Kidney (tissue), 14 donors: Measurements from ENCODE around the gene SIRT3. TPM values are rescaled to one million over a fixed set of nuclear protein-coding genes. Genes with fewer than 3 reads are reported as not detected.

Source experiments
- DNase-seq, 5 donors: peaks; one replicate each; pipeline ENCODE4 v3.0.0-alpha.2; 2013 to 2020
- FAIRE-seq: peaks from 2 replicates; lab custom pipeline; 2012; peaks lifted over from hg19 to GRCh38; lab: Jason Lieb, UNC
- H3K27ac ChIP-seq, 2 donors: one replicate each; pipeline ENCODE4 v1.7.0; 2013; ENCODE audit warnings: low read depth in 2 of 2, low read length in 2 of 2, inconsistent platforms in 1 of 2
- H3K27me3 ChIP-seq: one replicate; pipeline ENCODE4 v1.7.1; 2013; ENCODE audit warnings: low read length, inconsistent platforms; ENCODE audit not compliant: control insufficient read depth, insufficient read depth
- H3K36me3 ChIP-seq, 3 donors: one replicate each; pipeline versions ENCODE4 v1.7.0 to v1.7.1; 2013; ENCODE audit warnings: low read length in 3 of 3, control low read depth in 1 of 3, inconsistent platforms in 1 of 3; ENCODE audit not compliant: insufficient read depth in 3 of 3, control insufficient read depth in 2 of 3
- H3K4me1 ChIP-seq, 3 donors: one replicate each; pipeline versions ENCODE4 v1.7.0 to v1.7.1; 2013; ENCODE audit warnings: low read length in 3 of 3, inconsistent platforms in 1 of 3, low read depth in 1 of 3; ENCODE audit not compliant: control insufficient read depth in 2 of 3, insufficient read depth in 2 of 3
- H3K4me3 ChIP-seq, 3 donors: one replicate each; pipeline versions ENCODE4 v1.7.0 to v1.8.1; 2013; ENCODE audit warnings: low read length in 3 of 3, control low read depth in 1 of 3, inconsistent platforms in 1 of 3
- H3K9ac ChIP-seq, 3 donors: one replicate each; pipeline versions ENCODE4 v1.7.0 to v1.7.1; 2013; ENCODE audit warnings: low read length in 3 of 3, control low read depth in 1 of 3, inconsistent platforms in 1 of 3
- H3K9me3 ChIP-seq, 3 donors: one replicate each; pipeline versions ENCODE4 v1.7.0 to v1.7.1; 2013; ENCODE audit warnings: low read length in 3 of 3, control low read depth in 1 of 3, inconsistent platforms in 1 of 3; ENCODE audit not compliant: control insufficient read depth in 2 of 3, insufficient read depth in 1 of 3
- intact Hi-C: fragments of 100-400 bp; cut with DNase I; formaldehyde crosslinking; loops from one replicate; pipeline ENCODE4 v1.11.1; 2022
- polyA plus RNA-seq: library from polyadenylated mRNA; stranded (reverse); fragments of 350-450 nt; fragmentation: Illumina TruSeq; extraction: RNeasy Lipid Tissue Mini Kit (QIAGEN cat#74804); gene quantifications from one replicate; pipeline ENCODE4 v1.2.3, GENCODE V29; 2014; ENCODE audit warnings: low read depth, low replicate concordance; ENCODE audit not compliant: insufficient read depth
- total RNA-seq: library from RNA; stranded (reverse); fragmentation: NEBNext Ultra II Directional; extraction: Animal tissue kit (Norgen Biotek cat#: 25700); gene quantifications from one replicate; pipeline ENCODE4 v1.2.1, GENCODE V29; 2021
- TF ChIP-seq, protein P1 (sequence below): IDR thresholded peaks from 3 replicates; pipeline ENCODE4 v1.5.1; 2012; ENCODE audit warnings: mild to moderate bottlenecking, moderate library complexity, borderline replicate concordance; ENCODE audit not compliant: insufficient read depth; ENCODE audit errors: extremely low read depth
- donor health status: control.
- donor health status: control.
- donor health status: control.
- donor health status: control.
- donor health status: control.
- donor health status: DM: yes; HTN: yes; CAD: no.
- donor health status: Normal renal cell carcinoma (clear cell type).

SIRT3 gene
- total and polyA plus RNA-seq, 2 donors from 2014 or later: 28.3 to 28.7 TPM

DNA sequence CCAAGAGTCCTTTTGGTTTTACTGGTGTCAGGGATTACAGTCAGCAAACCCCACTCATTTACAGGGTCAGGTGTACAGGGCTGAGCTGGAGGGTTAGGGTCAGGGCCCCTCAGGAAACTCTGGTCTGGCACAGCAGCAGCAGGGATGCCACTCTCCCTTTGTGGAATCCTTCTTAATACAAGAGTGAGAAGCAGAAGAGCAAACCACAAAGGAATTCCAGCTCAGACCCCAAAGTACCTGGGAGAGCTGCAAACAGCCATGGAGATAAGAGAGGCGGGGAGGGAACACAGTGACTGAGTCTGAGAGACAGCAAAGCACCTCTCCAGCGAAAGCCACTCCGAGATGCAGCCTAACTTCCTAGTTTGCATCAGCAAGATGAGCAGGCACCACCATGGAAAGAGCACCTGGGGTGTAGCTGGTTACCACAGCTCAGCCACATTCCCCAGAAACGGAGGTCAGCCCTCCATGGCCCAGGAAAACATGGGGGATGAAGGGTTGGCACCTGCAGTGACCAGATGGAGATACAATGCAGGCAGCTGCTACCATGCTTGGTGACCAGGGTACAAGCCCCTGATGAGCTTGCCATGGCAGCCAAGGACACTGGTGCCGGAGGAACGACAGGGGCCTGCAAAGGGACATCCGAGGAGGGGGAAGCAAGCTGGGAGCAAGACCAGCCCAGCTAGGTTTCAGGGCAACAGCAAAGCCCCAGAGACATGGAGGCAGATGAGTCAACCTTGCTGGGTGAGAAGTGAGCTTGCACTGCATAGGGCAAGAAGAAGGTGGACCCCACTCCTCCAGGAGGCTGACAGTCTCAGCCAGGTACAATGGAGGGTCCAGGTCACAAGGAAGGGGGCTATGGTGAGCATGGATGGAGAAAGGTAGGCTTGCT is 32.8 kb downstream of the SIRT3 start:
- no peak for FAIRE-seq
- intact Hi-C loops: no loop called here
- no peak overlapping the region for H3K27ac ChIP-seq

DNA sequence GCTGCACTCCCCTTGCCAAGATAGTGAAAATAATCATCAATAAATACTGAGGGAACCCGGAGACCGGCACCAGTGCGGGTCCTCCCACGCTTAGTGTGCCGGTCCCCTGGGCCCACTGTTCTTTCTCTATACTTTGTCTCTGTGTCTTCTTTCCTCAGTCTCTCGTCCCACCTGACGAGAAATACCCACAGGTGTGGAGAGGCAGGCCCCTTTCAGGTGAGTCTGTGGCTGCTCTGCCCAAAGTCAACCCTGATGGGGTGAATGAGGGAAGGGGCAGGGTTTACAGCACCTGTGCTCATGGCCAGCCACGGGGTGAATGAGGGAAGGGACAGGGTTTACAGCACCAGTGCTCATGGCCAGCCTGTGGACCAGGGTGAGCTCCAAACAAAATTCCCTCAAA is 33.7 kb downstream of the SIRT3 start:
- peak in 1 of 5 donors; percentile 51 for DNase-seq
- intact Hi-C loops: no loop called here

More for the DNA sequence above, 32.8 kb downstream of the SIRT3 start:
- TF ChIP-seq, protein P1, sequence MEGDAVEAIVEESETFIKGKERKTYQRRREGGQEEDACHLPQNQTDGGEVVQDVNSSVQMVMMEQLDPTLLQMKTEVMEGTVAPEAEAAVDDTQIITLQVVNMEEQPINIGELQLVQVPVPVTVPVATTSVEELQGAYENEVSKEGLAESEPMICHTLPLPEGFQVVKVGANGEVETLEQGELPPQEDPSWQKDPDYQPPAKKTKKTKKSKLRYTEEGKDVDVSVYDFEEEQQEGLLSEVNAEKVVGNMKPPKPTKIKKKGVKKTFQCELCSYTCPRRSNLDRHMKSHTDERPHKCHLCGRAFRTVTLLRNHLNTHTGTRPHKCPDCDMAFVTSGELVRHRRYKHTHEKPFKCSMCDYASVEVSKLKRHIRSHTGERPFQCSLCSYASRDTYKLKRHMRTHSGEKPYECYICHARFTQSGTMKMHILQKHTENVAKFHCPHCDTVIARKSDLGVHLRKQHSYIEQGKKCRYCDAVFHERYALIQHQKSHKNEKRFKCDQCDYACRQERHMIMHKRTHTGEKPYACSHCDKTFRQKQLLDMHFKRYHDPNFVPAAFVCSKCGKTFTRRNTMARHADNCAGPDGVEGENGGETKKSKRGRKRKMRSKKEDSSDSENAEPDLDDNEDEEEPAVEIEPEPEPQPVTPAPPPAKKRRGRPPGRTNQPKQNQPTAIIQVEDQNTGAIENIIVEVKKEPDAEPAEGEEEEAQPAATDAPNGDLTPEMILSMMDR: no peak
- Histone ChIP-seq H3K36me3 (peaks cover 0 to 24% (median 21%) of the 10 kb centered on the region in 3 donors), H3K4me3 (no peak overlapping the region), H3K27me3 (no peaks in the 10 kb centered on the region), H3K9me3 (no peaks in the 10 kb centered on the region), H3K4me1 (peaks cover 0 to 19% (median 11%) of the 10 kb centered on the region in 3 donors), H3K9ac (no peak overlapping the region)
- DNase-seq: peak in 1 of 5 donors; percentile 51

DNA sequence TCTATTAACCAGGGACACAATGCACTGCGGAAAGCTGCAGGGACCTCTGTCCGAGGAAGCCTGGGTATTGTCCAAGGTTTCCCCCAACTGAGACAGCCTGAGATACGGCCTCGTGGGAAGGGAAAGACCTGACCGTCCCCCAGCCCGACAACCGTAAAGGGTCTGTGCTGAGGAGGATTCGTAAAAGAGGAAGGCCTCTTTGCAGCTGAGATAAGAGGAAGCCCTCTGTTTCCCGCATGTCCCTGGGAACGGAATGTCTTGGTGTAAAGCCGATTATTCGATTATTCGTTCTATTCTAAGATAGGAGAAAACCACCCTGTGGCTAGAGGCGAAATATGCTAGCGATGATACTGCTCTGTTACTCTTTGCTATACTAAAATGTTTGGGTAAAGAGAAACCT is 34.2 kb downstream of the SIRT3 start:
- H3K9ac ChIP-seq: no peak overlapping the region
- H3K36me3 ChIP-seq: peaks cover 0 to 24% (median 21%) of the 10 kb centered on the region in 3 donors
- peak in 2 of 5 donors; percentile 7 to 9 for DNase-seq
- H3K4me3 ChIP-seq: no peak overlapping the region
- no peak overlapping the region for H3K27ac ChIP-seq
- no peaks in the 10 kb centered on the region for H3K9me3 ChIP-seq
- peaks cover 0 to 19% (median 11%) of the 10 kb centered on the region in 3 donors for H3K4me1 ChIP-seq
- FAIRE-seq: no peak
- no peaks in the 10 kb centered on the region for H3K27me3 ChIP-seq
- TF ChIP-seq, protein P1: no peak
- intact Hi-C loops: no loop called here

More for the DNA sequence above, 33.7 kb downstream of the SIRT3 start:
- Histone ChIP-seq H3K27ac (no peak overlapping the region), H3K9ac (no peak overlapping the region), H3K36me3 (peaks cover 0 to 24% (median 21%) of the 10 kb centered on the region in 3 donors), H3K27me3 (no peaks in the 10 kb centered on the region), H3K9me3 (no peaks in the 10 kb centered on the region), H3K4me1 (peaks cover 0 to 19% (median 11%) of the 10 kb centered on the region in 3 donors), H3K4me3 (no peak overlapping the region)
- TF ChIP-seq, protein P1: no peak
- no peak for FAIRE-seq
